ENCODE data around the gene CLNS1A. TPM values are rescaled to one million over a fixed set of nuclear protein-coding genes. Genes with fewer than 3 reads are reported as not detected.

The CLNS1A gene
- polyA plus RNA-seq, 3 donors, result 53.1 to 140 (median 139) TPM

- no peak overlapping the region for H3K4me3 ChIP-seq (replicated peaks in 1 of 3; ENCODE audit: low read depth in 2 of 3, low read length in 3 of 3)
- H3K27me3 ChIP-seq (ENCODE audit: control insufficient read depth in 2 of 2, insufficient read depth in 2 of 2, low read length in 2 of 2), result no peaks in the 10 kb centered on the region
- H3K4me2 ChIP-seq (replicated peaks; ENCODE audit: extremely low read depth, low read length, poor library complexity, severe bottlenecking), result no peak overlapping the region
- Mint-ChIP-seq H3K9me3 (no peaks in the 10 kb centered on the region), H3K27ac (no peak overlapping the region), H3K4me3 (no peak overlapping the region), H3K27me3 (ENCODE audit: low read depth in 3 of 3) (peaks cover 0 to 3% (median 0%) of the 10 kb centered on the region in 3 donors), H3K36me3 (peaks cover 50 to 61% of the 10 kb centered on the region in 2 donors), H3K4me1 (peaks cover 9% of the 10 kb centered on the region)
- WGBS (ENCODE audit: insufficient coverage), result no CpG with 5 or more reads among the region's 7 CpGs
- DNase-seq, result no peak
- peaks cover 8 to 11% of the 10 kb centered on the region in 2 donors for H3K4me1 ChIP-seq (ENCODE audit: control insufficient read depth in 1 of 2, insufficient read depth in 2 of 2, low read length in 2 of 2)
- no peak overlapping the region for H3K9ac ChIP-seq (ENCODE audit: insufficient read depth, low read length, poor library complexity, severe bottlenecking)
- TF ChIP-seq, protein P1, sequence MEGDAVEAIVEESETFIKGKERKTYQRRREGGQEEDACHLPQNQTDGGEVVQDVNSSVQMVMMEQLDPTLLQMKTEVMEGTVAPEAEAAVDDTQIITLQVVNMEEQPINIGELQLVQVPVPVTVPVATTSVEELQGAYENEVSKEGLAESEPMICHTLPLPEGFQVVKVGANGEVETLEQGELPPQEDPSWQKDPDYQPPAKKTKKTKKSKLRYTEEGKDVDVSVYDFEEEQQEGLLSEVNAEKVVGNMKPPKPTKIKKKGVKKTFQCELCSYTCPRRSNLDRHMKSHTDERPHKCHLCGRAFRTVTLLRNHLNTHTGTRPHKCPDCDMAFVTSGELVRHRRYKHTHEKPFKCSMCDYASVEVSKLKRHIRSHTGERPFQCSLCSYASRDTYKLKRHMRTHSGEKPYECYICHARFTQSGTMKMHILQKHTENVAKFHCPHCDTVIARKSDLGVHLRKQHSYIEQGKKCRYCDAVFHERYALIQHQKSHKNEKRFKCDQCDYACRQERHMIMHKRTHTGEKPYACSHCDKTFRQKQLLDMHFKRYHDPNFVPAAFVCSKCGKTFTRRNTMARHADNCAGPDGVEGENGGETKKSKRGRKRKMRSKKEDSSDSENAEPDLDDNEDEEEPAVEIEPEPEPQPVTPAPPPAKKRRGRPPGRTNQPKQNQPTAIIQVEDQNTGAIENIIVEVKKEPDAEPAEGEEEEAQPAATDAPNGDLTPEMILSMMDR (IDR thresholded peaks at IDR 0.05), result no peak
- intact Hi-C loops (cut with micrococcal nuclease), result no loop called here
- no peaks in the 10 kb centered on the region for H4K20me1 ChIP-seq (ENCODE audit: insufficient read depth, low read length)
- peaks cover 41 to 74% of the 10 kb centered on the region in 2 donors for H3K36me3 ChIP-seq (replicated peaks in 1 of 2; ENCODE audit: control insufficient read depth in 1 of 2, insufficient read depth in 2 of 2, low read length in 2 of 2)
- no peak overlapping the region for H3K27ac ChIP-seq (ENCODE audit: low read depth in 1 of 2, low read length in 2 of 2)
- no peaks in the 10 kb centered on the region for H3K79me2 ChIP-seq (ENCODE audit: insufficient read depth, low read length)
- H2AFZ ChIP-seq (ENCODE audit: insufficient read depth, low read depth, low read length, poor library complexity, severe bottlenecking), result no peak overlapping the region
- H3K9me3 ChIP-seq (replicated peaks in 1 of 2; ENCODE audit: control insufficient read depth in 1 of 2, insufficient read depth in 1 of 2, low read length in 2 of 2), result no peaks in the 10 kb centered on the region
These were observed 27.8 kb upstream of the CLNS1A start for GRCh38 chr11:77665240-77665965.

- H3K4me1 ChIP-seq (ENCODE audit: control insufficient read depth in 1 of 2, insufficient read depth in 2 of 2, low read length in 2 of 2), result peaks cover 8 to 11% of the 10 kb centered on the region in 2 donors
- no peaks in the 10 kb centered on the region for H3K27me3 ChIP-seq (ENCODE audit: control insufficient read depth in 2 of 2, insufficient read depth in 2 of 2, low read length in 2 of 2)
- TF ChIP-seq, protein P1 (IDR thresholded peaks at IDR 0.05), result no peak
- H3K9me3 ChIP-seq (replicated peaks in 1 of 2; ENCODE audit: control insufficient read depth in 1 of 2, insufficient read depth in 1 of 2, low read length in 2 of 2), result no peaks in the 10 kb centered on the region
- H3K4me2 ChIP-seq (replicated peaks; ENCODE audit: extremely low read depth, low read length, poor library complexity, severe bottlenecking), result no peak overlapping the region
- no peak for DNase-seq
- no peak overlapping the region for H3K4me3 Mint-ChIP-seq
- peaks cover 21 to 24% of the 10 kb centered on the region in 2 donors for H3K36me3 Mint-ChIP-seq
- no CpG with 5 or more reads among the region's 3 CpGs for WGBS (ENCODE audit: insufficient coverage)
- no peaks in the 10 kb centered on the region for H4K20me1 ChIP-seq (ENCODE audit: insufficient read depth, low read length)
- no peak overlapping the region for H3K4me3 ChIP-seq (replicated peaks in 1 of 3; ENCODE audit: low read depth in 2 of 3, low read length in 3 of 3)
- H3K27me3 Mint-ChIP-seq (ENCODE audit: low read depth in 3 of 3), result peaks cover 0 to 3% (median 0%) of the 10 kb centered on the region in 3 donors
- no peak overlapping the region for H3K27ac Mint-ChIP-seq
- peaks cover 11 to 37% of the 10 kb centered on the region in 2 donors for H3K36me3 ChIP-seq (replicated peaks in 1 of 2; ENCODE audit: control insufficient read depth in 1 of 2, insufficient read depth in 2 of 2, low read length in 2 of 2)
- no peaks in the 10 kb centered on the region for H3K9me3 Mint-ChIP-seq
- no peak overlapping the region for H2AFZ ChIP-seq (ENCODE audit: insufficient read depth, low read depth, low read length, poor library complexity, severe bottlenecking)
- no peak overlapping the region for H3K9ac ChIP-seq (ENCODE audit: insufficient read depth, low read length, poor library complexity, severe bottlenecking)
- H3K79me2 ChIP-seq (ENCODE audit: insufficient read depth, low read length), result no peaks in the 10 kb centered on the region
- intact Hi-C loops (cut with micrococcal nuclease), result no loop called here
- no peak overlapping the region for H3K27ac ChIP-seq (ENCODE audit: low read depth in 1 of 2, low read length in 2 of 2)
- peaks cover 9% of the 10 kb centered on the region for H3K4me1 Mint-ChIP-seq
These were observed 24.1 kb upstream of the CLNS1A start for GRCh38 chr11:77661670-77662069.

All from CD14-positive monocyte (primary cell).